HepG2 (cell line): ENCODE data around the gene AIP. TPM values are rescaled to one million over a fixed set of nuclear protein-coding genes. Genes with fewer than 3 reads are reported as not detected.

Source experiments
- AGO2 ChIP-seq: fragments of 200-400 bp; formaldehyde crosslinking; optimal IDR thresholded peaks from 2 replicates; pipeline ENCODE3; 2017; ENCODE audit warnings: mild to moderate bottlenecking, low read depth, low read length, moderate library complexity
- ARHGAP35 ChIP-seq: sonication (generic); formaldehyde crosslinking; IDR thresholded peaks from 2 replicates; pipeline ENCODE4 v1.9.0; 2022; ENCODE audit warnings: mild to moderate bottlenecking, inconsistent platforms, moderate library complexity, missing genetic modification reagents, borderline replicate concordance
- ARNT2 ChIP-seq: sonication (generic); formaldehyde crosslinking; IDR thresholded peaks from 2 replicates; pipeline ENCODE4 v1.8.0; 2022; ENCODE audit warnings: mild to moderate bottlenecking, low read depth, missing genetic modification reagents, moderate library complexity
- CEBPG ChIP-seq: IDR thresholded peaks from 2 replicates; pipeline ENCODE4 v1.6.1; 2016
- ESRRA ChIP-seq: sonication (generic); formaldehyde crosslinking; IDR thresholded peaks from 2 replicates; pipeline ENCODE4 v1.5.1; 2020; ENCODE audit warnings: mild to moderate bottlenecking, low read depth, missing genetic modification reagents
- FOSL2 ChIP-seq: sonication (generic); formaldehyde crosslinking; IDR thresholded peaks from 2 replicates; pipeline ENCODE4 v1.4.0; 2020; ENCODE audit warnings: missing genetic modification reagents
- GATAD2A ChIP-seq: IDR thresholded peaks from 2 replicates; pipeline ENCODE4 v1.6.1; 2016
- HNRNPL ChIP-seq: fragments of 200-400 bp; formaldehyde crosslinking; IDR thresholded peaks from 2 replicates; pipeline ENCODE4 v1.6.1; 2017; ENCODE audit warnings: mild to moderate bottlenecking, low read depth, low read length
- HNRNPLL ChIP-seq: fragments of 200-400 bp; formaldehyde crosslinking; IDR thresholded peaks from 2 replicates; pipeline ENCODE4 v1.6.1; 2017; ENCODE audit warnings: mild to moderate bottlenecking, low read depth, low read length; ENCODE audit not compliant: poor library complexity, severe bottlenecking
- KAT8 ChIP-seq: IDR thresholded peaks from 2 replicates; pipeline ENCODE4 v1.6.1; 2016; ENCODE audit warnings: missing genetic modification reagents, missing compliant biosample characterization
- KLF15 ChIP-seq: sonication (generic); formaldehyde crosslinking; IDR thresholded peaks from 2 replicates; pipeline ENCODE4 v1.8.1; 2023; ENCODE audit warnings: borderline replicate concordance, mild to moderate bottlenecking, inconsistent platforms, missing genetic modification reagents, mixed read lengths
- MTA1 ChIP-seq: sonication (generic); formaldehyde crosslinking; IDR thresholded peaks from 2 replicates; pipeline ENCODE4 v1.4.0; 2020; ENCODE audit warnings: missing genetic modification reagents, mild to moderate bottlenecking, borderline replicate concordance
- MXI1 ChIP-seq: IDR thresholded peaks from 3 replicates; pipeline ENCODE4 v1.6.1; 2012; ENCODE audit warnings: low read depth, low read length, inconsistent platforms, borderline replicate concordance
- PRMT3 ChIP-seq: sonication (generic); formaldehyde crosslinking; IDR thresholded peaks from 2 replicates; pipeline ENCODE4 v1.8.1; 2022; ENCODE audit warnings: low read depth, mild to moderate bottlenecking, moderate library complexity, missing genetic modification reagents, borderline replicate concordance
- RBM39 ChIP-seq: fragments of 200-400 bp; formaldehyde crosslinking; IDR thresholded peaks from one replicate; pipeline ENCODE4 v1.6.1; 2018; ENCODE audit warnings: antibody characterized with exemption, mild to moderate bottlenecking, low read depth, low read length; ENCODE audit not compliant: poor library complexity, severe bottlenecking
- SALL2 ChIP-seq: sonication (generic); formaldehyde crosslinking; IDR thresholded peaks from 2 replicates; pipeline ENCODE4 v1.8.1; 2023; ENCODE audit warnings: mild to moderate bottlenecking, missing genetic modification reagents, inconsistent platforms
- SIN3B ChIP-seq: fragments of 150-350 bp; IDR thresholded peaks from 2 replicates; pipeline ENCODE4 v1.6.1; 2014; ENCODE audit warnings: low read length
- SKI ChIP-seq: fragments of 450-650 bp; IDR thresholded peaks from one replicate; pipeline ENCODE4 v1.6.1; 2018; ENCODE audit warnings: mild to moderate bottlenecking; ENCODE audit not compliant: partially characterized antibody
- SOX6 ChIP-seq, 2 experiments: fragments of 450-650 bp in 1 of 2; sonication (generic) in 1 of 2; formaldehyde crosslinking in 1 of 2; IDR thresholded peaks; 2 replicates each; pipeline versions ENCODE4 v1.4.0 to v1.6.1; 2017 to 2020; ENCODE audit warnings: antibody characterized with exemption in 1 of 2, mild to moderate bottlenecking in 1 of 2, missing genetic modification reagents in 1 of 2
- TOPORS ChIP-seq: sonication (generic); formaldehyde crosslinking; IDR thresholded peaks from 2 replicates; pipeline ENCODE4 v1.8.0; 2023; ENCODE audit warnings: mild to moderate bottlenecking, missing genetic modification reagents
- ZFP90 ChIP-seq: sonication (generic); formaldehyde crosslinking; IDR thresholded peaks from 2 replicates; pipeline ENCODE4 v1.8.0; 2022; ENCODE audit warnings: missing genetic modification reagents, mild to moderate bottlenecking, inconsistent platforms, borderline replicate concordance
- ZNF333 ChIP-seq: sonication (generic); formaldehyde crosslinking; IDR thresholded peaks from 2 replicates; pipeline ENCODE4 v1.4.0; 2020; ENCODE audit warnings: mild to moderate bottlenecking, missing genetic modification reagents, borderline replicate concordance
- ZNF564 ChIP-seq: sonication (generic); formaldehyde crosslinking; IDR thresholded peaks from 2 replicates; pipeline ENCODE4 v1.8.1; 2023; ENCODE audit warnings: mild to moderate bottlenecking, missing genetic modification reagents
- ZNF766 ChIP-seq: sonication (generic); formaldehyde crosslinking; IDR thresholded peaks from 2 replicates; pipeline ENCODE4 v1.5.0; 2020; ENCODE audit warnings: missing genetic modification reagents, borderline replicate concordance
- ZNF776 ChIP-seq: sonication (generic); formaldehyde crosslinking; IDR thresholded peaks from 2 replicates; pipeline ENCODE4 v1.4.0; 2020; ENCODE audit warnings: mild to moderate bottlenecking, missing genetic modification reagents
- ZNF777 ChIP-seq: sonication (generic); formaldehyde crosslinking; IDR thresholded peaks from 2 replicates; pipeline ENCODE4 v1.4.0; 2020; ENCODE audit warnings: missing genetic modification reagents
- polyA plus RNA-seq, 8 experiments: library from polyadenylated mRNA; depleted of rRNA in 3 of 8; stranded (reverse) in 7 of 8; unstranded in 1 of 8; fragments of >200 nt; fragmentation: Illumina TruSeq in 4 of 8; extraction: Trizol in 4 of 8; gene quantifications; 2 replicates each; pipeline versions ENCODE4 v1.2.1 to v1.2.3, GENCODE V29; 2011 to 2016; ENCODE audit warnings: low read depth in 4 of 8, missing spikeins in 1 of 8, mixed read lengths in 1 of 8; ENCODE audit not compliant: insufficient read depth in 1 of 8
- total RNA-seq, 5 experiments: library from RNA; depleted of rRNA; stranded (reverse); fragments of >200 nt; fragmentation: Illumina TruSeq; extraction: Trizol; gene quantifications; 2 replicates each; pipeline ENCODE4 v1.2.3, GENCODE V29; 2016; ENCODE audit warnings: low read depth in 1 of 5
- TF ChIP-seq, protein P1 (sequence below): sonication (generic); formaldehyde crosslinking; IDR thresholded peaks from 2 replicates; pipeline ENCODE4 v1.4.0; 2020; ENCODE audit warnings: missing genetic modification reagents; ENCODE audit errors: not compliant biosample characterization
- TF ChIP-seq, protein P2 (sequence below): IDR thresholded peaks from 2 replicates; pipeline ENCODE4 v1.6.1; 2016; ENCODE audit warnings: low read depth

Gene AIP
- total and polyA plus RNA-seq, 2 of the 13 experiments (the other 11 are each of a cell fraction or from before 2014, with no cell fraction given), result 51.8 to 110 TPM

- peak; percentile 21; the same call in 1 of the 3 replicates for TF ChIP-seq MXI1
- TF ChIP-seq CEBPG (CRISPR knock-in tag), result peak; percentile 69
- 0 out of 2 replicates have a peak, but pooled peaks have one; percentile 8 for TF ChIP-seq ZNF776 (CRISPR knock-in tag)
- 0 out of 2 replicates have a peak, but pooled peaks have one; percentile 8 for TF ChIP-seq MTA1 (CRISPR knock-in tag)
- TF ChIP-seq HNRNPLL, result peak; percentile 36
- peak; percentile 97 for TF ChIP-seq FOSL2 (CRISPR knock-in tag)
- 0 out of 2 replicates have a peak, but pooled peaks have one; percentile 24 for TF ChIP-seq ZNF333 (CRISPR knock-in tag)
- peak; percentile 36; the same call in 1 of the 2 replicates for TF ChIP-seq GATAD2A (CRISPR knock-in tag)
- 0 out of 2 replicates have a peak, but pooled peaks have one; percentile 1 for TF ChIP-seq ZNF766 (CRISPR knock-in tag)
- 0 out of 2 replicates have a peak, but pooled peaks have one; percentile 8 for TF ChIP-seq ZFP90 (CRISPR knock-in tag)
- no peak for TF ChIP-seq SIN3B
- peak; percentile 91 for TF ChIP-seq AGO2
- no peak for TF ChIP-seq TOPORS (CRISPR knock-in tag)
- TF ChIP-seq SALL2, result 0 out of 2 replicates have a peak, but pooled peaks have one; percentile 28
- no peak for TF ChIP-seq ESRRA (CRISPR knock-in tag)
- TF ChIP-seq PRMT3 (CRISPR knock-in tag), result no peak
- TF ChIP-seq SOX6 (IDR thresholded peaks at IDR 0.05), result no peak
- TF ChIP-seq SOX6 (CRISPR knock-in tag; IDR thresholded peaks at IDR 0.05), result peak; percentile 32; the same call in 1 of the 2 replicates
- TF ChIP-seq, protein P1, sequence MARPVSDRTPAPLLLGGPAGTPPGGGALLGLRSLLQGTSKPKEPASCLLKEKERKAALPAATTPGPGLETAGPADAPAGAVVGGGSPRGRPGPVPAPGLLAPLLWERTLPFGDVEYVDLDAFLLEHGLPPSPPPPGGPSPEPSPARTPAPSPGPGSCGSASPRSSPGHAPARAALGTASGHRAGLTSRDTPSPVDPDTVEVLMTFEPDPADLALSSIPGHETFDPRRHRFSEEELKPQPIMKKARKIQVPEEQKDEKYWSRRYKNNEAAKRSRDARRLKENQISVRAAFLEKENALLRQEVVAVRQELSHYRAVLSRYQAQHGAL (CRISPR knock-in tag), result no peak
- TF ChIP-seq ARNT2 (CRISPR knock-in tag), result peak; percentile 56; the same call in 1 of the 2 replicates
- TF ChIP-seq, protein P2, sequence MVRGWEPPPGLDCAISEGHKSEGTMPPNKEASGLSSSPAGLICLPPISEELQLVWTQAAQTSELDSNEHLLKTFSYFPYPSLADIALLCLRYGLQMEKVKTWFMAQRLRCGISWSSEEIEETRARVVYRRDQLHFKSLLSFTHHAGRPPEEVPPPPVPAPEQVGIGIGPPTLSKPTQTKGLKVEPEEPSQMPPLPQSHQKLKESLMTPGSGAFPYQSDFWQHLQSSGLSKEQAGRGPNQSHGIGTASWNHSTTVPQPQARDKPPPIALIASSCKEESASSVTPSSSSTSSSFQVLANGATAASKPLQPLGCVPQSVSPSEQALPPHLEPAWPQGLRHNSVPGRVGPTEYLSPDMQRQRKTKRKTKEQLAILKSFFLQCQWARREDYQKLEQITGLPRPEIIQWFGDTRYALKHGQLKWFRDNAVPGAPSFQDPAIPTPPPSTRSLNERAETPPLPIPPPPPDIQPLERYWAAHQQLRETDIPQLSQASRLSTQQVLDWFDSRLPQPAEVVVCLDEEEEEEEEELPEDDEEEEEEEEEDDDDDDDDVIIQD (CRISPR knock-in tag), result 0 out of 2 replicates have a peak, but pooled peaks have one; percentile 37
- TF ChIP-seq KAT8, result peak; percentile 46; the same call in 1 of the 2 replicates
- peak; percentile 83 for TF ChIP-seq RBM39
- peak; percentile 43; the same call in 1 of the 2 replicates for TF ChIP-seq ZNF564 (CRISPR knock-in tag)
- TF ChIP-seq SKI, result peak; percentile 82
- no peak for TF ChIP-seq ZNF777 (CRISPR knock-in tag)
- TF ChIP-seq HNRNPL, result peak; percentile 97
- 0 out of 2 replicates have a peak, but pooled peaks have one; percentile 22 for TF ChIP-seq ARHGAP35 (CRISPR knock-in tag)
- TF ChIP-seq KLF15 (CRISPR knock-in tag), result no peak
Measured at GRCh38 chr11:67463680-67464410, 19.0 kb upstream of the AIP start (continued).
